H1 (cell line): ENCODE measurements around the gene NXPH1. TPM values are rescaled to one million over a fixed set of nuclear protein-coding genes. Genes with fewer than 3 reads are reported as not detected.

Experiments used
- CTCF ChIA-PET: fragments of 300-600 bp; sonication (Branson Sonifier 250); formaldehyde crosslinking; loops from one replicate; lab custom pipeline; 2021; ENCODE audit not compliant: partially characterized antibody; lab: Charles Lee
- POLR2A ChIA-PET: fragments of 300-600 bp; sonication (Branson Sonifier 250); formaldehyde crosslinking; loops from one replicate; lab custom pipeline; 2021; ENCODE audit warnings: inconsistent platforms; ENCODE audit not compliant: partially characterized antibody; lab: Charles Lee
- DNase-seq, 2 experiments: peaks; one replicate each; pipeline versions ENCODE4 v3.0.0 to v3.0.0-alpha.2; 2010 to 2022; ENCODE audit warnings: low spot score in 2 of 2, low read depth in 1 of 2, mixed read lengths in 1 of 2
- FAIRE-seq: peaks from 2 replicates; lab custom pipeline; 2011; peaks lifted over from hg19 to GRCh38; lab: Jason Lieb, UNC
- H2AFZ ChIP-seq: 2 replicates; pipeline ENCODE4 v1.8.1; 2012; ENCODE audit warnings: low read length, inconsistent platforms
- H2AK5ac ChIP-seq: 2 replicates; pipeline ENCODE4 v1.6.1; 2013; ENCODE audit warnings: low read depth, low read length
- H2BK120ac ChIP-seq: replicated peaks from 2 replicates; pipeline ENCODE3; 2013; ENCODE audit warnings: low read depth, low read length, inconsistent platforms
- H2BK12ac ChIP-seq: 2 replicates; pipeline ENCODE4 v1.6.1; 2013; ENCODE audit warnings: low read depth, low read length
- H2BK15ac ChIP-seq: 2 replicates; pipeline ENCODE4 v1.6.1; 2013; ENCODE audit warnings: low read length
- H2BK20ac ChIP-seq: 2 replicates; pipeline ENCODE4 v1.6.1; 2013; ENCODE audit warnings: low read length
- H2BK5ac ChIP-seq: 2 replicates; pipeline ENCODE4 v1.6.1; 2013; ENCODE audit warnings: low read depth, low read length
- H3K14ac ChIP-seq: 2 replicates; pipeline ENCODE4 v1.6.1; 2013; ENCODE audit warnings: inconsistent platforms; ENCODE audit not compliant: insufficient read length
- H3K18ac ChIP-seq: 2 replicates; pipeline ENCODE4 v1.6.1; 2013; ENCODE audit warnings: low read length; ENCODE audit errors: extremely low read depth
- H3K23ac ChIP-seq: 2 replicates; pipeline ENCODE4 v1.6.1; 2013; ENCODE audit warnings: inconsistent platforms; ENCODE audit not compliant: insufficient read length
- H3K23me2 ChIP-seq: 2 replicates; pipeline ENCODE4 v1.6.1; 2013; ENCODE audit warnings: low read depth, low read length
- H3K27ac ChIP-seq: 2 replicates; pipeline ENCODE4 v1.6.1; 2011; ENCODE audit warnings: low read depth, low read length, inconsistent platforms
- H3K27me3 ChIP-seq, 4 experiments: replicated peaks in 1 of 4; 1 replicate in 1 of 4; 2 replicates in 3 of 4; pipeline versions ENCODE4 v1.6.1 to v1.8.1; 2011 to 2013; ENCODE audit warnings: low read length in 3 of 4, mild to moderate bottlenecking in 3 of 4, inconsistent platforms in 2 of 4, mixed read lengths in 2 of 4, moderate library complexity in 1 of 4; ENCODE audit not compliant: control insufficient read depth in 3 of 4, insufficient read depth in 3 of 4; ENCODE audit errors: extremely low read depth in 1 of 4
- H3K36me3 ChIP-seq, 4 experiments: 2 replicates each; pipeline versions ENCODE4 v1.6.1 to v1.8.1; 2011 to 2013; ENCODE audit warnings: mild to moderate bottlenecking in 4 of 4, low read length in 3 of 4, moderate library complexity in 2 of 4, control low read depth in 1 of 4, inconsistent platforms in 1 of 4; ENCODE audit not compliant: insufficient read depth in 4 of 4, control insufficient read depth in 2 of 4
- H3K4ac ChIP-seq: replicated peaks from 2 replicates; pipeline ENCODE3; 2013; ENCODE audit warnings: low read length, low read depth, mixed read lengths, inconsistent platforms; ENCODE audit not compliant: insufficient read length
- H3K4me1 ChIP-seq, 4 experiments: replicated peaks in 1 of 4; 1 replicate in 1 of 4; 2 replicates in 3 of 4; pipeline versions ENCODE4 v1.6.1 to v1.8.1; 2011 to 2013; ENCODE audit warnings: low read length in 3 of 4, inconsistent platforms in 2 of 4, mixed read lengths in 1 of 4; ENCODE audit not compliant: insufficient read depth in 4 of 4, control insufficient read depth in 3 of 4
- H3K4me2 ChIP-seq, 2 experiments: 2 replicates each; pipeline versions ENCODE4 v1.6.1 to v1.8.1; 2011 to 2013; ENCODE audit warnings: low read depth in 2 of 2, low read length in 2 of 2, control low read depth in 1 of 2, inconsistent platforms in 1 of 2, mild to moderate bottlenecking in 1 of 2; ENCODE audit not compliant: insufficient read depth in 1 of 2
- H3K4me3 ChIP-seq, 4 experiments: fragments of 200-600, 300-600 bp in 1 of 4; sonication (generic), shearing (Covaris generic), sonication (Bioruptor Twin) in 1 of 4; 2 replicates each; pipeline versions ENCODE4 v1.5.1 to v1.8.1; 2011 to 2016; ENCODE audit warnings: low read length in 4 of 4, low read depth in 3 of 4, control low read depth in 2 of 4, inconsistent platforms in 2 of 4, mild to moderate bottlenecking in 2 of 4, mixed read lengths in 1 of 4, moderate library complexity in 1 of 4; ENCODE audit not compliant: insufficient read depth in 2 of 4; ENCODE audit errors: extremely low read depth in 1 of 4
- H3K56ac ChIP-seq: replicated peaks from 2 replicates; pipeline ENCODE3; 2013; ENCODE audit warnings: low read depth, mild to moderate bottlenecking, mixed read lengths, low read length, inconsistent platforms; ENCODE audit not compliant: insufficient read length
- H3K79me1 ChIP-seq: 2 replicates; pipeline ENCODE4 v1.6.1; 2013; ENCODE audit warnings: low read depth, low read length, control low read depth
- H3K79me2 ChIP-seq, 2 experiments: 2 replicates each; pipeline versions ENCODE4 v1.6.1 to v1.8.1; 2012 to 2013; ENCODE audit warnings: low read length in 2 of 2, mild to moderate bottlenecking in 2 of 2, inconsistent platforms in 1 of 2; ENCODE audit not compliant: insufficient read depth in 2 of 2, control insufficient read depth in 1 of 2
- H3K9ac ChIP-seq, 4 experiments: replicated peaks in 1 of 4; 1 replicate in 1 of 4; 2 replicates in 3 of 4; pipeline versions ENCODE4 v1.6.1 to v1.8.1; 2011 to 2013; ENCODE audit warnings: low read depth in 3 of 4, low read length in 3 of 4, control low read depth in 2 of 4, mild to moderate bottlenecking in 2 of 4, moderate library complexity in 2 of 4, inconsistent platforms in 1 of 4; ENCODE audit errors: extremely low read depth in 1 of 4
- H3K9me3 ChIP-seq, 2 experiments: 2 replicates each; pipeline versions ENCODE4 v1.6.1 to v1.8.1; 2012 to 2013; ENCODE audit warnings: mild to moderate bottlenecking in 2 of 2, moderate library complexity in 2 of 2, control low read depth in 1 of 2, inconsistent platforms in 1 of 2, low read depth in 1 of 2, low read length in 1 of 2, mixed read lengths in 1 of 2; ENCODE audit not compliant: insufficient read depth in 2 of 2
- H4K20me1 ChIP-seq, 2 experiments: replicated peaks in 1 of 2; 2 replicates each; pipeline versions ENCODE3 to v1.8.1; 2011 to 2013; ENCODE audit warnings: inconsistent platforms in 2 of 2, low read length in 2 of 2, mild to moderate bottlenecking in 1 of 2; ENCODE audit not compliant: insufficient read depth in 2 of 2, control insufficient read depth in 1 of 2
- H4K5ac ChIP-seq: 2 replicates; pipeline ENCODE4 v1.6.1; 2013; ENCODE audit warnings: low read length, low read depth, mixed read lengths, inconsistent platforms; ENCODE audit not compliant: insufficient read length
- H4K8ac ChIP-seq: 2 replicates; pipeline ENCODE4 v1.8.0; 2013; ENCODE audit warnings: mild to moderate bottlenecking, moderate library complexity, low read length, inconsistent platforms; ENCODE audit not compliant: insufficient read depth; ENCODE audit errors: extremely low read depth
- H4K91ac ChIP-seq: replicated peaks from 2 replicates; pipeline ENCODE3; 2013; ENCODE audit warnings: low read length, mixed read lengths, inconsistent platforms; ENCODE audit not compliant: insufficient read length
- BCL11A ChIP-seq, 2 experiments: IDR thresholded peaks; one replicate each; pipeline ENCODE4 v1.6.1; 2011; ENCODE audit warnings: low read depth in 2 of 2, low read length in 2 of 2, mild to moderate bottlenecking in 2 of 2
- CEBPB ChIP-seq: IDR thresholded peaks from 2 replicates; pipeline ENCODE4 v1.6.1; 2012; ENCODE audit warnings: low read depth, low read length
- E2F6 ChIP-seq: IDR thresholded peaks from 2 replicates; pipeline ENCODE4 v1.6.1; 2012; ENCODE audit warnings: inconsistent platforms
- EP300 ChIP-seq, 2 experiments: IDR thresholded peaks; 1 replicate in 1 of 2; 2 replicates in 1 of 2; pipeline ENCODE4 v1.6.1; 2011 to 2012; ENCODE audit warnings: low read depth in 2 of 2, low read length in 2 of 2, mild to moderate bottlenecking in 2 of 2, borderline replicate concordance in 1 of 2, inconsistent platforms in 1 of 2, moderate library complexity in 1 of 2
- GABPA ChIP-seq: IDR thresholded peaks from 2 replicates; pipeline ENCODE4 v1.6.1; 2011; ENCODE audit warnings: mild to moderate bottlenecking, low read length, moderate library complexity, borderline replicate concordance; ENCODE audit not compliant: insufficient read depth
- JUN ChIP-seq: IDR thresholded peaks from 2 replicates; pipeline ENCODE4 v1.6.1; 2011; ENCODE audit warnings: low read depth, mild to moderate bottlenecking, improper control_type of control experiment, low read length
- POLR2A ChIP-seq, 2 experiments: IDR thresholded peaks; 1 replicate in 1 of 2; 2 replicates in 1 of 2; pipeline ENCODE4 v1.6.1; 2011; ENCODE audit warnings: low read depth in 2 of 2, low read length in 2 of 2, mild to moderate bottlenecking in 2 of 2; ENCODE audit errors: control extremely low read depth in 1 of 2
- RXRA ChIP-seq: IDR thresholded peaks from 2 replicates; pipeline ENCODE4 v1.6.1; 2011; ENCODE audit warnings: low read depth, mild to moderate bottlenecking, low read length, moderate library complexity; ENCODE audit not compliant: insufficient read depth
- SIX5 ChIP-seq: IDR thresholded peaks from 2 replicates; pipeline ENCODE4 v1.6.1; 2011; ENCODE audit warnings: mild to moderate bottlenecking, low read depth, low read length
- TAF7 ChIP-seq: optimal IDR thresholded peaks from 2 replicates; pipeline ENCODE3; 2011; ENCODE audit warnings: low read depth, mild to moderate bottlenecking, inconsistent platforms, low read length, moderate library complexity, borderline replicate concordance
- WGBS, 2 experiments: shearing (Covaris generic) in 1 of 2; methylation state at CpG; one replicate each; pipeline versions ENCODE4 v1.1.6 to v1.1.7; 2013 to 2015; ENCODE audit warnings: low lambda C conversion rate in 2 of 2, mixed read lengths in 2 of 2, inconsistent platforms in 1 of 2, low coverage in 1 of 2, missing lambda C conversion rate in 1 of 2; ENCODE audit not compliant: insufficient replicate concordance in 2 of 2, insufficient coverage in 1 of 2, insufficient read length in 1 of 2; ENCODE audit errors: extremely low coverage in 1 of 2, missing lambda C conversion rate in 1 of 2; 5-methylcytosine and 5-hydroxymethylcytosine counted together
- polyA plus RNA-seq, 7 experiments: library from polyadenylated mRNA; depleted of rRNA in 3 of 7; stranded (reverse) in 5 of 7; unstranded in 2 of 7; fragments of >200 nt in 5 of 7; fragments of 200-250 nt in 2 of 7; gene quantifications; 1 replicate in 5 of 7; 2 replicates in 1 of 7; 4 replicates in 1 of 7; pipeline versions ENCODE4 v1.2.1 to v1.2.3, GENCODE V29; 2011 to 2013; ENCODE audit warnings: missing spikeins in 2 of 7, mixed read lengths in 2 of 7
- total RNA-seq: library from RNA; stranded (reverse); fragmentation: NEBNext Ultra II Directional; extraction: Animal tissue kit (Norgen Biotek cat#: 25700); gene quantifications from 2 replicates; pipeline ENCODE4 v1.2.1, GENCODE V29; 2021

Gene NXPH1
- total and polyA plus RNA-seq, 2 of the 8 experiments (the other 6 are each of a cell fraction or from before 2014, with no cell fraction given) = 0.14 to 1.0 TPM

DNA sequence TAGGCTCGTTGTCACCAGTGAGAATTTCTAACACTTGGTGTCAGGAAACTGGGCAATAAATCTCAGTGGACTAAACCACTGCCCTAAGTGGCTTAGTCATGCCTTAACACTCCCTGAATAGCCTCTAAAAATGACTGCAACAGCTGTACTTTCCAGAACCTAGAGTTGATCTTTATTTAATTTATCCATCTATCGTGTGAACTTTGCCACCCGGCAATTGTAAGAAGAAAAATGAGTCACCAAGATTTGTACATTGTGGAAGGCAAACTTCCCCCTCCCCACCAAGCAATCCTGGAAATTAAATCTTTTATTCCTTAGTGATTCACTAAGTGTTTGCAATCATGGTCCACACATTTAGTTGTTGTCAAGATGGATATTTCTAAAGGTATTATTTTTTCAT lies 47.1 kb downstream of the NXPH1 start:
- Histone ChIP-seq H3K56ac (no peak overlapping the region), H3K4ac (no peak overlapping the region), H2BK20ac (no peak overlapping the region), H2BK120ac (no peak overlapping the region), H3K4me2 (no peak overlapping the region), H3K27me3 (no peaks in the 10 kb centered on the region), H2BK15ac (no peak overlapping the region), H3K9me3 (no peaks in the 10 kb centered on the region; a peak in 1 of 4 replicates), H4K91ac (no peak overlapping the region), H3K36me3 (no peaks in the 10 kb centered on the region), H2AK5ac (no peak overlapping the region), H3K79me1 (no peaks in the 10 kb centered on the region), H3K4me1 (peaks cover 0 to 2% (median under 1%) of the 10 kb centered on the region in 4 experiments; a peak in 1 of 7 replicates), H3K23me2 (no peaks in the 10 kb centered on the region), H3K79me2 (no peaks in the 10 kb centered on the region), H3K18ac (no peak overlapping the region), H3K23ac (no peak overlapping the region), H2BK12ac (no peak overlapping the region), H4K8ac (no peak overlapping the region), H2BK5ac (no peak overlapping the region), H4K5ac (no peak overlapping the region), H2AFZ (no peak overlapping the region), H4K20me1 (no peaks in the 10 kb centered on the region), H3K27ac (no peak overlapping the region), H3K9ac (no peak overlapping the region), H3K4me3 (no peak overlapping the region), H3K14ac (no peak overlapping the region)
- POLR2A ChIA-PET = no interaction called here
- no peak for FAIRE-seq
- DNase-seq = no peak
- no peak for TF ChIP-seq JUN
- TF ChIP-seq TAF7 = no peak
- TF ChIP-seq E2F6 = no peak
- no peak for TF ChIP-seq GABPA
- TF ChIP-seq EP300 (IDR thresholded peaks at IDR 0.05; ENCODE audit: borderline replicate concordance in 1 of 2, low read depth in 2 of 2, low read length in 2 of 2) = no peak
- TF ChIP-seq BCL11A (IDR thresholded peaks at IDR 0.05; ENCODE audit: low read depth in 2 of 2, low read length in 2 of 2) = no peak
- no peak for TF ChIP-seq RXRA
- TF ChIP-seq CEBPB = no peak
- no peak for TF ChIP-seq SIX5
- TF ChIP-seq POLR2A (IDR thresholded peaks at IDR 0.05; ENCODE audit: control extremely low read depth in 1 of 2, low read depth in 2 of 2, low read length in 2 of 2) = no peak
- WGBS, 2 experiments = 94% methylated on average over 3 of the region's 3 CpGs; no CpG with 5 or more reads in 1 of the 2 experiments
- CTCF ChIA-PET = interaction anchor here (0.6 to 1.2 kb wide), 2 partner anchors 23 to 358 kb away, joined by 3 to 4 read pairs; no protein-coding TSS in a partner anchor
